G401 (cell line): ENCODE measurements around the gene SPATA6. TPM values are rescaled to one million over a fixed set of nuclear protein-coding genes. Genes with fewer than 3 reads are reported as not detected.
A peak's percentile ranks its signal among the peaks of the same experiment; 100 is the strongest.
"Not testable (repeated sequence)": the region's sequence is repeated elsewhere in the genome, so short reads cannot be mapped to it uniquely, and the experiment has no call there.

Experiments
- DNase-seq: peaks from one replicate; pipeline ENCODE4 v3.0.0-alpha.2; 2015; ENCODE audit warnings: low spot score
- in situ Hi-C: cut with HindIII; loops from 2 replicates; pipeline ENCODE4 v1.10.0; 2016; ENCODE audit warnings: low sequenced_read_pairs, mixed read lengths
- total RNA-seq: library from RNA; depleted of rRNA; stranded (reverse); fragments of >200 nt; shearing (Covaris generic); gene quantifications from 2 replicates; pipeline ENCODE4 v1.2.3, GENCODE V29; 2014; rRNA removed

Gene SPATA6
- total RNA-seq = 6.3 and 18.5 TPM in 2 replicates

DNA sequence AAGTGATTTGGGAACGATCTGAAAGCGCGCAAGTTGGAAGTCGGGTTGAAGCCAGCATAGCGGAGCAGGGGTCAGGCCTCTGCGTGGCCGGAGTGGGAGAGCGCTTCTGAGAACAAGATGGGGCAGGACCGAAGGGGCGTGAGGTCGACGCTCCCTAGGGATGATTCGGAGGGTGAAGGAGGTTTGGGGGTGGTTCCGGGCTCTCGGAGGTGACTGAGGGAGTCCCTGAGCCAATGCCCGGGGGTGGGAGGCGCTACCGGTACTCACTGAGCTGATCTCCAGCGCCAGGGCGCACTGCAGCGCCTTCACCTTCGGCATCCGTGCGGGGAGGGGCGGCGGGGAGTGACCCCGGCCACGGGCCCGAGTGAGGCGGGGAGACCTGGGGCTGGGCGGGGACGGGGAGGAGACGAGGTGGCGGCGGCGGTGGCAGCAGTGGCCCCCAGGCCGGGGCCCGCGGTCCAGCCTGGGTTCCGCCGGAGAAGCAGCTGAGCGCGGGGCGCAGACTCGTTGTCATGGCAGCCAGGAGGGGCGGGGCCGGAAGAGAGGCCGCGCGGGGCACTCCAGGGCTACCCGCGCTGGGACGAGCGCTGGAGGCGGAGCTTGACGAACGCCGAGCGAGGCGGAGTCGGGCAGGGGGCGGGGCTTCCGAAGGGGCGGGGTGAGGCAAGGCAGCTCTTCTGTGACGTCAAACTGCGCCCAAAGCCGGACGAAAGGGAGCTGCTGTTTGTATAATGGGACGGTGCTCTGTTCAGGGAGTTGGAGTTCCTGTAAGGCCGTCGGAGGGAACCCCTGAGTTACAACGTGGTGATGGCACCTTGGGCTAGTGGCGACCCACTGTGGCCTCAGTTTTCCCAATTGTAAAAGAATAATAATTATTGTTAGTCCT lies at the start of gene SPATA6:
SPATA6 (minus strand) TSS at position 514 of the 886 bp plus-strand sequence; CDS start at position 318, 196 bp downstream.
- in situ Hi-C loops = no loop called here
- peak; percentile 73 for DNase-seq

DNA sequence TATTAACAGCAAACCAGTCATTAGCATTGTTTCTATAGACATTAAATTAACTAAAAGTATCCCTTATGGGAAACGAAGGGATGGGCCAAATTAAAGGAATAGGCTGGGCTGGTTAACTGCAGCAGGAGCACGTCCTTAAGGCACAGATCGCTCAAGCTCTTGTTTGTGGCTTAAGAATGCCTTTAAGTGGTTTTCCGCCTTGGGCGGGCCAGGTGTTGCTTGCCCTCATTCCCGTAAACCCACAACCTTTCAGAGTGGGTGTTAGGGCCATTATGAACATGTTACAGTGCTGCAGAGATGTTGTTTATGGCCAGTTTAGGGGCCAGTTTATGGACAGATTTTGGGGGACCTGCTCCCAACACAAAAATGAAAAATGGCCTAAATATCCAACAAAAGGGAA lies 47.9 kb upstream of the SPATA6 start:
- DNase-seq, in situ Hi-C loops: not testable (repeated sequence)

DNA sequence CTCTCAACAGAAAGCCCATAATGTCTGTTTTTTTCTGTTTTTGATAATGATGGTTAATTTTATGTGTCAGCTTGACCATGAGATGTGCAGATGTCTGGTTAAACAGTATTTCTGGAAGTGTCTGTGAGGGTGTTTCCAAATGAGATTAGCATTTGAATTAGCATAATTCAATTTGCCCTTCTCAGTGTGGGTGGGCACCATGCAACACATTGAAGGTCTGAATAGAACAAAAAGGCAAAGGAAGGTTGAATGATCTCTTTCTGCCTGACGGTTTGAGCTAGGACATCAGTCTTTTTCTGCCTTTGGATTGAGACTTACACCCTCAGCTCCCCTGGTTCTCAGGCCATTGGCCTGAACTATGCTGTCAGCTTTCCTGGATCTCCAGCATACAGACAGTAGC lies 34.9 kb upstream of the SPATA6 start:
- in situ Hi-C loops = no loop called here
- DNase-seq = no peak

DNA sequence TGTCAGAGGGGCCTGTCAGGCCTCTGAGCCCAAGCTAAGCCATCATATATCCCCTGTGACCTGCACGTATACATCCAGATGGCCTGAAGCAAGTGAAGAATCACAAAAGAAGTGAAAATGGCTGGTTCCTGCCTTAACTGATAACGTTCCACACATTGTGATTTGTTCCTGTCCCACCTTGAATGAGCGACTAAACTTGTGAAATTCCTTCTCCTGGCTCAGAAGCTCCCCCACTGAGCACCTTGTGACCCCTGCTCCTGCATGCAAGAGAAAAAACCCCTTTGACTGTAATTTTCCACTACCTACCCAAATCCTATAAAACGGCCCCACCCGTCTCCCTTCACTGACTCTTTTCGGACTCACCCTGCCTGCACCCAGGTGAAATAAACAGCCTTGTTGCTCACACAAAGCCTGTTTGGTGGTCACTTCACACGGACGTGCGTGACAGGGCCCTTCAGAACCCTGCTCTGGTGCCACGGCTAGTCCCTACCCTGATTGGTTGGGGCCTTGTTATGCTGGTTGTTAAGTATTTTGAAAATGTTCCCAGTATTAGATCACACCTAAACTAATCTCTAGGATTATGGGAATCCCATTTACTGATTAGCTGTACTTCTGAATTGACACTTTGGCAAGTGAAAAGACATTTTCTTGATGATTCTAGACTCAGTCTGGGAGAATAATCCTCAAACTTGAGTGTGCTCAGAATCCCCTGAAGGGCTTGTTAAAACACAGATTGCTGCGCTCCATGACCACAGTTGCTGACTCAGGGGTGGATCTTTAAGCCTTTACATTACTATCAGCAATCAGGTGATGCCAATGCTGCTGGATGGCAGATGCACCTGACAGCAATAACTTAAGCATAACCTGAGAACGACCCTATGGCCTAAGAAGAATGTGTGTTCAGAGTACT lies 28.8 kb upstream of the SPATA6 start:
- no peak for DNase-seq
- in situ Hi-C loops = no loop called here

DNA sequence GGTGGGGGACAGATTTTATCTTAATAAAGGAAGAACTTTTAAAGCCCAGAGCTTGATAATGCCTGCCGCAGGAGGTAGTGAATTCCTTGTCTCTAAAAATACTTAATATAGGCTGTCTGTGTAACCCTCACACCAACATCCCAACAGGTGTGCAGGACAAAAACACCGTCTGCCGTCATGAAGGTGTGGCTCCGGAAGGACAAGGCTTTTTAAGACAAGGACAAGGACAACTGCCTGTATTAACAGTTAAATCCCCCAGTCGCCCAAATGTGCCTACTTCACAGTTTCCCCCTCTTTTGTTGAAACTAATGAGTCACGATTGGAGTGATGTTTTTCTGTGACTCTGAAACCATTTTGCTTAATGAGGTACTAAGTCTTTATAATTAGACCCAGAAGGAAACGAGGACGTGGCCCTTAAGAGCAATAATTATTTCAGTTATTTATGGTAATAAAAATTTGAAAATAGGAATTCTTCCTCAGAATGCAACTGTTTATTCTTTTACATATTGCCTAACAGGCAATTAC lies 27.3 kb upstream of the SPATA6 start:
- no peak for DNase-seq
- in situ Hi-C loops = no loop called here

DNA sequence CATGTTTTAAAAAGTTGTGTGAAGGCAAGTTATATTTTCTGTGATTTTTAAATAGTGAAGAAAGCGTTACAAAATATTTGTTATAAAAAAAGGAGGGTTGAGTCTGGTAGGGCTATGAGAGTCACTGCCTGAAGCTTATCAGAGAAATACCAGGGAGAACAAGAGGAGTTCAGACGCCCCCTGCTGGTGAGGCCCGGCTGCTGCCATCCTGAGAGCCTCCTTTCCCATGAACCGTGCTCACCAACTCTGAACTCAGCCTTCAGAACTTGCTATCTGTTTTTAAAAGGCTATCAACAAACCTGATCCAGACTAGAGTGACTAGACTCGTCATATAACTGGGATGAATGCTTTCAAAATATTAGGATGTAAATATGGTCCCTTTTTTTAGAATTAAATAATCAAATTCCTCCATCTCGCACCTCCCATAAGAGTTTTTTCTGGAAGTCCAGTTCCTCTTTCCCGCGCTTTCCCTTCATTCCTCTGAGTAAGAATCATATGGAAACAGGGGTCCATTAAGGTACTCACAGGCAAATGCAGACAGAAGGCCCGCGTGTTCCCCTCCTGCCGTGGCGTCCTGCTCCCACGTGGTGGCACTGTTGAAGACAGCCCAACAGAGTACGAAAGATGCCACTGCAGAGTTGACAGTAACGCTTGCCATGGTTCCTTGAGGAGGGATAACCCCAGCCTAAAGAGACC lies 26.2 kb upstream of the SPATA6 start:
- DNase-seq = peak; percentile 61
- in situ Hi-C loops = no loop called here

DNA sequence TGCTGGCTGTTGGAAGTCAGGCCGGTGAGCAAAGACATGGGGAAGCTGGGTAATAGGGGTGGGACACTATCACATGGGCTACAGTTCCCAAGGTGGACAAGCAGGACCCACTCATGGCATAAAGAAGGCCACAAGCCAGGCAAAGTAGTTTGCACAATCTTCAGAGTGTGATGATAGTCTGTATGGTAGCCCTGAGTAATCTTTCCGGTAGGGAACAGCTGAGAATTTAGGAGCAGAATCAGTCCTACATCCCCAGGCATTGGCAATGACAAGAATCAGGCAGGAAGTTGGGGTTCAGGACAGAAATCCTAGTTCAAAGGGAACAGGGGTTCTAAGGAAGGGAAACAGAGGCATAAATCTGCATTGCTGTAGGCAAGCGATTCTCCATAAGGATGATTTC lies 23.9 kb upstream of the SPATA6 start:
- DNase-seq = no peak
- in situ Hi-C loops = no loop called here

DNA sequence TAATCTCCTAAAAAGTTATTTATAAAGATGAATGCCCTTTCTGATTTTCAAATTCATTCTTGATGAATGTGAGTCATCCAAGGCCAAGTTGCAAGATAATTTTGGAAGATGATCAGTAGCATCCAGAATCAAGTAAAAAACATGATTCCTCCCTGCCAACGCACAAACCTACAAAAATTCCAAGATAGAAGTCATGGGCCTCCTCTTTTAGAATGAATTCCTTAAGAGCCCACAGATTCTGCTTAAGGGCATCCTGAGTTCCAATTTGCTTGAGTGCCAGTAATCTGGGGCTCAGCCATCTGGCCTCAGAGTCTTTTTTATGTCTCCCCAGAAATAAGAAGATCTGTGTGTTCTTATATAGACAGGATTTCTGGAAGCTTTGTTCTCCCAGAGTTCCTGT lies 23.2 kb upstream of the SPATA6 start:
- in situ Hi-C loops = no loop called here
- no peak for DNase-seq

DNA sequence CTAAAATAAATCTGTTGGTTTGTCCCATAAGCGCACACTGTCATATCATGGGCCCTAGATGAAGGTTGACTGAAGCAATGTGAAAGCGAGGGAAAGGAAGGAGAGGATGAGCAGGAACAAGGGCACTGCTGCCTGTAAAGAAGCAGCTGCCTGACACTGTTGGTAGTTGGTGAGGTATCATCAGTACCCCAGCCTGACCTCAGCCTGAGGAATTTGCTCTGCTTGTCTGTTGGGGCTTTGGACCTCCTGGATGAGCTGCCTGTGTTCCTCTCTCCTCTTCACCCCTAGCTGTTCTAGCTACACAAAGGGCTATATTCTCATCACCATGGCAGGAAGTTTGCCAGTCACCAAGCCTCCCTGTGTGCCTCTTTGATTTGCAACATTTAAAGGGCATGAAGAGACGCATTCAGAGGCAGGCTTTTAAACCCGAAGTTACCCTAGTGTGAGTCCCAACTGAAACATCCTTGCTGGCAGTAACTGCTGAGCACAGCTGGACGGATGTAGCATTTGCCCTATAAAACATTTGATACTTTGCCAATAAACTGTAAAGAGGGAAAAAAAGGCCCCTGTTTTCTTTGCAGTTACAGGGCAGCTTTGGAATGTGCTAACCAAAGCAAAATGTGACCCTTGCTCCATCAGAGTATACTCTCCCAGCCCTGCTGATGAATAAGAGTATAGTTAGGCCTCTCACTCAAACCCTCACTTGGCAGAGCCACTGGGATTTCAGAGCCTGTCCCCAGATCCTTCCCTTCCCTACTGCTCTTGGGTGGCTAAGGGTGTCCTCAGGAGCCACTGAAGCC lies 22.2 kb upstream of the SPATA6 start:
- peak; percentile 6 for DNase-seq
- in situ Hi-C loops = no loop called here

DNA sequence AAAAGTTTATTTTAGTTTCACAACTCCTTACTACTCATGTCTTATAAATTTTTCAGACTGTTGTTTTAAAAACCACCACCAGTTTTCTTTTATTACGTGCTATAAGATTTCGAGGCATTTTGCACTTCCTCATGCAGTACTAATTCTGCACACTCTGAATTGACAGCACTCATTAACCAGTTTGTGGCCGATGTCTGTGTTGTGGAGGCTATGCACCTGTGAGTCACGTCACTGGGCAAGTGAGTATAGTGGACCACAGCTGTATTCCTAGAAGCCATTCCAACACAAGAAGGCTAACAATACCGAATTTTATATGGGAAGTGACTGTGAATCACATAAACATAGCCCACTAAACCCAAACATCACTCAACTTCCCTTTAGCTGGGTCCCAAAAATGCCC lies 21.0 kb upstream of the SPATA6 start:
- in situ Hi-C loops = no loop called here
- no peak for DNase-seq

DNA sequence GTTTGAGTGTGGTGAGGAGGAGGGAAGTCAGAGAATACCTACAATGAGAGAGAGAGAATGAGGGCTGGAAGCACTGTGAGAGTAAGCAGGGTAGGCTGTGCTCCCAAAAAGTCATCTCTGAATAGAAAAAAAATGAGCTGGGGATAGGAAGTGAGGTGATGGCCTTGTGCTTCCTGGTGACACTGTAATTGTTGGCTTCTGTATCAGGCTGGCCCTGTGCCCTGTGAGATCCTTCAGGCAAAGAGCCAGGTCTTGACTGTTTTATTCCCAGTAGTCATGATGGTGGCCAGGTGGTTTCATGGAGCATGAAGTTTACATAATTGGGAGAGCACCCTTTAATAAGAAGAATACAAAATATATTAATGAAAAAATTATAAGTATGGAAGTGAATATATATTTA lies 20.4 kb upstream of the SPATA6 start:
- in situ Hi-C loops = no loop called here
- DNase-seq = no peak

DNA sequence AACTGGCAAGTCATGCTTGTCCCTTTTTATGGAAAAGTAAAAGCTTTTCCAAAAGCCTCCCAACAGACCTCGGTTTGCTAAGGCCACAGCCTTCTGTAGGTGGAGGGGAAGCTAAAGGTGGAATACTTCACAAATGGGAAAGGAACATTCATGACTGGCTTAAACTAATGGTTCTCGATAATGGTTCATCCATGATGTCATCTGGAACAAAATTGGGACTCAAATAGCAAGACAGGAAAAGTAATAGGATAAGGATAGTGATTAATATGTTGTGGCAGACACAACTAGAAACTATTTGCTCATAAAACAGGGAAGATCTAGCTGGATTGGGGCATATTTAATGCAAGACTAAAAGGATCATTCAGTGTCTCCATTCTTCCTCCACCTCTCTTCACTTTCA lies 16.7 kb upstream of the SPATA6 start:
- DNase-seq = no peak
- in situ Hi-C loops = no loop called here

DNA sequence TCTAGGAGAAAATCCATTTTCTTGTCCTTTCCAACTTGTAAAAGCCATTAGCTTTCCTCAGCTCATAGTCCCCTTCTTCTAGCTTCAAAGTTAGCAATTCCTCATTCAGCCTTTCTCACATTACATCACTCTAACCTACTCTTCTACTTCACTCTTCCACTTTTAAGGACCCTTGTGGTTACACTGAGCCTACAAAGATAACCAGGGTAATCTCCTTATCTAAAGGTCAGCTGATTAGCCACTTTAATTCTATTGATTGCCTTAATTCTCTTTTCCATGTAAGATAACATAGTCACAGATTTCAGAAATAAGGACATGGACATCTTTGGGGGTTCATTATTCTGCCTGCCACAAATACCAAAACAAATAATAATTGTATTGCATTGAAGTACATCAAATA lies 8.5 kb upstream of the SPATA6 start:
- DNase-seq = no peak
- in situ Hi-C loops = no loop called here

DNA sequence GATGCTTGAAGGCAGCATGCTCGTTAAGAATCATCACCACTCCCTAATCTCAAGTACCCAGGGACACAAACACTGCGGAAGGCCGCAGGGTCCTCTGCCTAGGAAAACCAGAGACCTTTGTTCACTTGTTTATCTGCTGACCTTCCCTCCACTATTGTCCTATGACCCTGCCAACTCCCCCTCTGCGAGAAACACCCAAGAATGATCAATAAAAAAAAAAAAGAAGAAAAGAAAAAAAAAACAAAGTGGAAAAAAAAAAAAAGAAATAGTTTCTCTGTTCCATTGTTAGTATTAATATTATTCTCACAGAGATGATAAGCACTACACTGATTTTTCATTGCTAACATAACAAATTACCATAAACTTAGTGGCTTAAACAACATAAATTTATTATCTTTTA lies 8.0 kb upstream of the SPATA6 start:
- DNase-seq, in situ Hi-C loops: not testable (repeated sequence)

DNA sequence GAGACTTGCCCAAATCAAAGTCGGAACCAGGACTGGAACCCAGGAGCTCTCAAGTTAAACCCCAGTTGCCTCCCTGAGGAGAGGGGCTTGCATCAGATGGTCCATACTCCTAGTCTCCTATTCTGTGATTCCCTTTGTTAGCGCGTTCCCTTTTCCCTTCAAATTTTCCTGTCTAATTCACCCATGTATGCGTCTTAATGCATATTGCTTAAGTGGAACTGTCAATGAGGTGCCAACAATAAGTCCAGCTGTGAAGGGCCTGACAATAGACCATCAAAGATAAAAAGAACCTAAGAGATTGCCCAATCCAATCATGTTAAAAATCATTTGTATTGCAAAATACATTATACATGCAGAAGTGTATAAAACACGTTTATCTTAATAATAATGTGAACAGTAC lies 634 bp upstream of the SPATA6 start:
- in situ Hi-C loops = no loop called here
- no peak for DNase-seq

DNA sequence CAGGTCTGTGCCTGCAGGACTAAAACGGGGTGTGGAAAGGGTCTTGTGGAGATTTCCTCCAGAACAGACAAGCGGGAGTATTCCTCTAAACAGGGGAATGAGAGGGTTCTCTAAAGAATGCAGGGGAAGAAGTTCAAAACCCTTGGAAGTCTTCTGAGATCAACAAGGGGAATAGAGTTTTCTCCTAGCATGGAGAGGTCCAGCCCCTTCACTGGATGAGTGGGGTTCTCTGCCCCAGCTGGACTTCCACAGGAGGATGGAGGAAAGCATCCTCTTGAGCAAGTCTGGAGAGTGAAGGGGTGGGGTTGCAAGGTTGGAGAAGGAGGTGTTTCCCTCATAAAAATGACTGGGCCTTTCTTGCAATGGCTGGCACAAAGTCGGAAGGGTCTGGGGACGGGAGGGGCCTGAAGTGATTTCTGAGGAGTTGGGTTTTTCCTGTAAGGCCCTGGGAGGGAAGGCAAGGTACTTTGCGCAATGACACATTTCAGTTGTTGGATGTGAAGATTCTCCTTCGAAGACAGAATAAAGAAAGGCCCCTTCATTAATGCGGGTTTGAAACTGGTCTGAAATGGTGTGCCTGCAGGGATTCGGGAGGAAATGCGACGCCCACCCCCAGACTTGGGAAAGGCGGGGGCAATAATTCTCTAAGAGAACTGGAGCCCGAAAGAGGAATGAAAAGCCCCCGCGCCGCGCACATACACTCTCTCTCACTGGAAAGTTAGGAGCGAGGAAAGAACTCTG lies 884 bp downstream of the SPATA6 start:
- peak; percentile 7 for DNase-seq
- in situ Hi-C loops = no loop called here

DNA sequence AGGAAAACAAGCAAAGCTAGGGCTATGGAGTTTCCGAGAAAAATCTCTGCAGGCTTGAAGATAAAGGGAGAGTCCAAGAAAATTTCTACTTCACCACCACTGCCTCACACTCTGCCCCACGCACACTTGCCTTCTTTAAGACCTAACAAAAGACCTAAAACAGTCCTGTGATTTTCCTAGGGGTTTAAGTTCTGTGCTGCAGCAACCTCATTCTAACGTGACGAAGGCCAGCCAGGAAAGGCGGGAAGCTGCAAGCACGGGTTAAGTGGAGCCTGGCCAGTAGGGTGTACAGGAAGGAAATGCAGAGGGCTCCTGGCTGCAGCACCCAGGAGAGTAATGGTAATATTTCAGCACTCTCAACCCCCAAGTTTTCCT lies 1.5 kb downstream of the SPATA6 start:
- peak; percentile 8 for DNase-seq
- in situ Hi-C loops = no loop called here
